CD14-positive monocyte (primary cell): ENCODE measurements around the gene KCNE1. TPM values are rescaled to one million over a fixed set of nuclear protein-coding genes. Genes with fewer than 3 reads are reported as not detected.

Source experiments
- DNase-seq, 3 donors: peaks; one replicate each; pipeline ENCODE4 v3.0.0-alpha.2; 2011 to 2022
- H2AFZ ChIP-seq: 2 replicates; pipeline ENCODE4 v1.6.0; 2012; ENCODE audit warnings: mild to moderate bottlenecking, low read depth, low read length, inconsistent platforms; ENCODE audit not compliant: insufficient read depth, poor library complexity, severe bottlenecking
- H3K27ac ChIP-seq, 2 donors: 1 replicate in 1 of 2; 2 replicates in 1 of 2; pipeline ENCODE4 v1.5.1; 2012 to 2013; ENCODE audit warnings: low read length in 2 of 2, control low read depth in 1 of 2, inconsistent platforms in 1 of 2, low read depth in 1 of 2, mild to moderate bottlenecking in 1 of 2
- H3K27me3 ChIP-seq, 2 donors: one replicate each; pipeline versions ENCODE4 v1.6.0 to v1.6.1; 2011 to 2013; ENCODE audit warnings: low read length in 2 of 2; ENCODE audit not compliant: control insufficient read depth in 2 of 2, insufficient read depth in 2 of 2
- H3K36me3 ChIP-seq, 2 donors: replicated peaks in 1 of 2; 1 replicate in 1 of 2; 2 replicates in 1 of 2; pipeline versions ENCODE4 v1.5.1 to v1.6.1; 2012 to 2013; ENCODE audit warnings: low read length in 2 of 2, control low read depth in 1 of 2, inconsistent platforms in 1 of 2, mild to moderate bottlenecking in 1 of 2; ENCODE audit not compliant: insufficient read depth in 2 of 2, control insufficient read depth in 1 of 2
- H3K4me1 ChIP-seq, 2 donors: 1 replicate in 1 of 2; 2 replicates in 1 of 2; pipeline versions ENCODE4 v1.5.1 to v1.6.1; 2012 to 2013; ENCODE audit warnings: low read length in 2 of 2, control low read depth in 1 of 2, inconsistent platforms in 1 of 2, mild to moderate bottlenecking in 1 of 2, moderate library complexity in 1 of 2; ENCODE audit not compliant: insufficient read depth in 2 of 2, control insufficient read depth in 1 of 2
- H3K4me2 ChIP-seq: replicated peaks from 2 replicates; pipeline ENCODE3; 2012; ENCODE audit warnings: low read length, moderate library complexity, mild to moderate bottlenecking; ENCODE audit not compliant: poor library complexity, severe bottlenecking; ENCODE audit errors: extremely low read depth
- H3K4me3 ChIP-seq, 3 experiments: fragments of 200-600 bp in 1 of 3; sonication (generic) in 1 of 3; replicated peaks in 1 of 3; 1 replicate in 2 of 3; 2 replicates in 1 of 3; pipeline ENCODE4 v1.5.1; 2011 to 2013; ENCODE audit warnings: low read length in 3 of 3, mild to moderate bottlenecking in 3 of 3, control low read depth in 2 of 3, low read depth in 2 of 3, inconsistent platforms in 1 of 3, moderate library complexity in 1 of 3
- H3K79me2 ChIP-seq: 2 replicates; pipeline ENCODE4 v1.6.0; 2012; ENCODE audit warnings: mild to moderate bottlenecking, control low read depth, inconsistent platforms, low read length, moderate library complexity; ENCODE audit not compliant: insufficient read depth
- H3K9ac ChIP-seq: 2 replicates; pipeline ENCODE4 v1.6.0; 2017; ENCODE audit warnings: low read length, mild to moderate bottlenecking; ENCODE audit not compliant: insufficient read depth, poor library complexity, severe bottlenecking
- H3K9me3 ChIP-seq, 2 donors: replicated peaks in 1 of 2; 1 replicate in 1 of 2; 2 replicates in 1 of 2; pipeline versions ENCODE4 v1.5.1 to v1.6.1; 2012 to 2013; ENCODE audit warnings: low read length in 2 of 2, control low read depth in 1 of 2; ENCODE audit not compliant: control insufficient read depth in 1 of 2, insufficient read depth in 1 of 2
- H4K20me1 ChIP-seq: 2 replicates; pipeline ENCODE4 v1.6.0; 2012; ENCODE audit warnings: mild to moderate bottlenecking, low read length, control low read depth, moderate library complexity; ENCODE audit not compliant: insufficient read depth
- H3K27ac Mint-ChIP-seq, 7 donors: one replicate each; pipeline ENCODE4 v1.8.0; 2020; ENCODE audit warnings: mild to moderate bottlenecking in 7 of 7, mixed read lengths in 7 of 7, moderate library complexity in 6 of 7, inconsistent platforms in 2 of 7
- H3K27me3 Mint-ChIP-seq, 3 donors: one replicate each; pipeline ENCODE4 v1.8.0; 2021 to 2022; ENCODE audit warnings: low read depth in 3 of 3, mild to moderate bottlenecking in 3 of 3, mixed read lengths in 3 of 3, moderate library complexity in 3 of 3, inconsistent platforms in 1 of 3
- H3K36me3 Mint-ChIP-seq, 2 donors: one replicate each; pipeline ENCODE4 v1.8.0; 2020; ENCODE audit warnings: mixed read lengths in 2 of 2, inconsistent platforms in 1 of 2, mild to moderate bottlenecking in 1 of 2
- H3K4me1 Mint-ChIP-seq: one replicate; pipeline ENCODE4 v1.8.0; 2020; ENCODE audit warnings: mild to moderate bottlenecking, mixed read lengths
- H3K4me3 Mint-ChIP-seq, 2 donors: one replicate each; pipeline ENCODE4 v1.8.0; 2020; ENCODE audit warnings: mild to moderate bottlenecking in 2 of 2, mixed read lengths in 2 of 2, moderate library complexity in 1 of 2
- H3K9me3 Mint-ChIP-seq, 7 donors: one replicate each; pipeline ENCODE4 v1.8.0; 2020 to 2022; ENCODE audit warnings: mixed read lengths in 7 of 7, mild to moderate bottlenecking in 6 of 7, moderate library complexity in 6 of 7, inconsistent platforms in 2 of 7
- CTCF ChIP-seq: fragments of 200-600 bp; IDR thresholded peaks from one replicate; pipeline ENCODE4 v1.8.0; 2022; ENCODE audit warnings: antibody characterized with exemption, mild to moderate bottlenecking
- WGBS: methylation state at CpG from one replicate; pipeline ENCODE4 v1.1.5; 2013; ENCODE audit warnings: missing lambda C conversion rate; ENCODE audit not compliant: insufficient coverage; 5-methylcytosine and 5-hydroxymethylcytosine counted together
- intact Hi-C, 2 donors: fragments of 100-400 bp; cut with micrococcal nuclease; formaldehyde crosslinking; loops; one replicate each; pipeline versions ENCODE4 v1.15.0 to v1.15.1; 2023
- polyA plus RNA-seq, 3 donors: library from polyadenylated mRNA; depleted of rRNA in 1 of 3; unstranded in 2 of 3; stranded (reverse) in 1 of 3; fragments of 300-500 nt in 2 of 3; fragments of >200 nt in 1 of 3; fragmentation: Illumina TruSeq in 2 of 3; gene quantifications; 1 replicate in 2 of 3; 2 replicates in 1 of 3; pipeline ENCODE4 v1.2.3, GENCODE V29; 2012 to 2021

KCNE1 gene
- polyA plus RNA-seq, 3 donors = 1.5 to 15.9 (median 3.2) TPM

GRCh38 chr21:34552360-34553098 is 40.5 kb upstream of the KCNE1 start:
- H3K4me1 ChIP-seq = peaks cover 2 to 8% of the 10 kb centered on the region in 2 donors
- TF ChIP-seq CTCF = no peak
- intact Hi-C loops = no loop called here
- H3K27me3 ChIP-seq = no peaks in the 10 kb centered on the region
- H3K9ac ChIP-seq = no peak overlapping the region
- H3K9me3 ChIP-seq = peaks cover 0 to 3% of the 10 kb centered on the region in 2 donors
- H2AFZ ChIP-seq = no peak overlapping the region
- no peak for DNase-seq
- peaks cover 2 to 17% of the 10 kb centered on the region in 2 donors for H3K36me3 Mint-ChIP-seq
- no peak overlapping the region for H3K27ac Mint-ChIP-seq
- H3K27ac ChIP-seq = no peak overlapping the region
- no peak overlapping the region for H3K4me3 ChIP-seq
- H3K27me3 Mint-ChIP-seq = peaks cover 0 to 3% (median 0%) of the 10 kb centered on the region in 3 donors
- H3K79me2 ChIP-seq = peaks cover 20% of the 10 kb centered on the region
- H3K36me3 ChIP-seq = peaks cover 0 to 5% of the 10 kb centered on the region in 2 donors
- no peak overlapping the region for H3K4me3 Mint-ChIP-seq
- WGBS = 100% methylated on average over 2 of the region's 7 CpGs
- no peak overlapping the region for H3K4me2 ChIP-seq
- no peaks in the 10 kb centered on the region for H4K20me1 ChIP-seq
- H3K9me3 Mint-ChIP-seq = peaks cover 7 to 13% (median 10%) of the 10 kb centered on the region in 7 donors
- H3K4me1 Mint-ChIP-seq = peaks cover 8% of the 10 kb centered on the region

GRCh38 chr21:34550182-34550799 is 38.3 kb upstream of the KCNE1 start:
- Histone ChIP-seq H3K9me3 (peaks cover 0 to 3% of the 10 kb centered on the region in 2 donors), H3K4me3 (no peak overlapping the region), H4K20me1 (no peaks in the 10 kb centered on the region), H3K4me1 (peaks cover 24 to 30% of the 10 kb centered on the region in 2 donors), H3K27me3 (no peaks in the 10 kb centered on the region), H3K4me2 (no peak overlapping the region), H3K36me3 (peaks cover 0 to 5% of the 10 kb centered on the region in 2 donors), H3K79me2 (peaks cover 34% of the 10 kb centered on the region), H3K27ac (no peak overlapping the region), H2AFZ (no peak overlapping the region), H3K9ac (no peak overlapping the region)
- Mint-ChIP-seq H3K4me3 (no peak overlapping the region), H3K27me3 (peaks cover 0 to 4% (median 0%) of the 10 kb centered on the region in 3 donors), H3K4me1 (peaks cover 29% of the 10 kb centered on the region), H3K27ac (no peak overlapping the region), H3K9me3 (peaks cover 7 to 13% (median 8%) of the 10 kb centered on the region in 7 donors), H3K36me3 (peaks cover 2 to 15% of the 10 kb centered on the region in 2 donors)
- TF ChIP-seq CTCF = no peak
- intact Hi-C loops = no loop called here
- no peak for DNase-seq
- WGBS = no CpG with 5 or more reads among the region's 2 CpGs
